GM10266 (cell line): ENCODE data around the gene CRB2.
A peak's percentile ranks its signal among the peaks of the same experiment; 100 is the strongest.

Experiments
- DNase-seq: peaks from one replicate; pipeline ENCODE4 v3.0.0; 2012; ENCODE audit errors: extremely low spot score
- CTCF ChIP-seq: IDR thresholded peaks from 2 replicates; pipeline ENCODE4 v1.5.1; 2012; ENCODE audit warnings: mild to moderate bottlenecking, low read depth; ENCODE audit not compliant: control insufficient read depth, insufficient read depth; ENCODE audit errors: missing control alignments

The CRB2 gene

DNA sequence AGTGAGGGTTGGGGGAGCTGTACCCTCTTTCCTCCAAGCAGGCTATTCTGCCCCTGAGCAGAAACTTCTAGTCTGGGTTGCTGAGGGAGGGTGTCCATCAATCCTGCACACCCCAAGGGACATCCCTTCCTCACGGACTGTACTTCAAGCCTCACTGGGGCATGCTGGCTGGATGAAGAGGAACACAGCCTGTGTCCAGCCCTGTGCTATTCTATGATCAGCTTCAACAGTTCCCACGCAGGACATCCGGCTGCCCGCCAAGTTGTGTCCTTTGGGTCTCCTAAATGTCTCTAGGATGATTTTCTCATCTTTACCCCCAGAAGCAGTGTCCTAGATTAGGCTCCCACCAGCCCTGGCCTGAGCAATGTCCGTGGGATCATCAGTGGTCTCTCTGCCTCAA is 68.1 kb downstream of the CRB2 start:
- DNase-seq, result no peak
- no peak for TF ChIP-seq CTCF

- no peak for DNase-seq
These were observed 68.7 kb downstream of the CRB2 start for GRCh38 chr9:123424552-123425225.

DNA sequence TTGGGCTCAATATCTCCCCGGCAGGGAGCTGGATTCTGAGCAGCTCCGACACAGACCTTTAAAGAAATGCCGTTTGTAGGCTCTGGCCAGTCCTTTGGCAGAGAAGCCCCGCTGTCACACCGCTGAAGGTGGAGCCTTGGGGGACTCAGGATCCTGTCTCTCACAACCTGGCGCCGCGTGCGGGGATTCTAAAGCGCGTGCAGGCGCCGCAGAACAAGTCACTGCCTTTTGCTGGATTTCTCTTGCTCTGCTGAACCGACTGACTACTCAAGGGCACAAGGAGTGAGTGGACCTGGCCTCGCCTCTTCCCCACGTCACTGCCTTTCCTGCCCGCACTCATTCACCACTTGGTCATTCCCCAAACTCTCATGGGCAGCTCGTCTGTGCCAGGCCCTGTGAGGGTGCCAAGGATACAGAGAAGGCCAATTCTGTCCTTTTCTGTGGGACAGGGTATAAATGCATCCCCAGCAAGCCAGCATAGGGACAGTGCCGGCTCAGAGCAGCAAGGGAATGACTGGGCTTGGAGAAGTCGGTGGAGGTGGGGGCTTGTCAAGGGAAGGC is 69.3 kb downstream of the CRB2 start:
- no peak for TF ChIP-seq CTCF
- DNase-seq, result no peak

More at GRCh38 chr9:123424552-123425225, 68.7 kb downstream of the CRB2 start:
- TF ChIP-seq CTCF, result no peak

GRCh38 chr9:123425836-123426365 is 69.9 kb downstream of the CRB2 start:
- no peak for TF ChIP-seq CTCF
- DNase-seq, result no peak

DNA sequence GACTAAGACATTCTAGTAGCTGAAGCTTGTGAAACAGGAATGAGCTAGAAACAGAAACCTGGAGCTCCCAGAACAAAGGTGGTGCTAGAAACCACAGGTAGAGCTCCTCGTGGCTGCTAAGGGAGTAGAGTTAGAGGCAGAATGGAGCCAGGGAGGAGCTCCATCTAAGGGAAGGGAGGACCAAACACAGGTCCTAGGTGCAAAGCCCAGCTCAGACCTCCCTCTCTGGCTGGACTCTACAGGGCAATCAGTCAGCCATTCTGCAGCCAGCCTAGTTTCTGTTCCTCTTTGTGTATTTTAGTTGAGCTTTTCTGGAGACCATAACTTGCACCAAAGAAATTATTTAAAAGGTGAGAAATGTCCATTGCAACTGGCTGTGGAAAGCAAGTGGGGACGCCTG is 70.4 kb downstream of the CRB2 start:
- TF ChIP-seq CTCF, result no peak
- DNase-seq, result peak; percentile 49
